ENCODE data around the gene APOL2.

The APOL2 gene

DNA sequence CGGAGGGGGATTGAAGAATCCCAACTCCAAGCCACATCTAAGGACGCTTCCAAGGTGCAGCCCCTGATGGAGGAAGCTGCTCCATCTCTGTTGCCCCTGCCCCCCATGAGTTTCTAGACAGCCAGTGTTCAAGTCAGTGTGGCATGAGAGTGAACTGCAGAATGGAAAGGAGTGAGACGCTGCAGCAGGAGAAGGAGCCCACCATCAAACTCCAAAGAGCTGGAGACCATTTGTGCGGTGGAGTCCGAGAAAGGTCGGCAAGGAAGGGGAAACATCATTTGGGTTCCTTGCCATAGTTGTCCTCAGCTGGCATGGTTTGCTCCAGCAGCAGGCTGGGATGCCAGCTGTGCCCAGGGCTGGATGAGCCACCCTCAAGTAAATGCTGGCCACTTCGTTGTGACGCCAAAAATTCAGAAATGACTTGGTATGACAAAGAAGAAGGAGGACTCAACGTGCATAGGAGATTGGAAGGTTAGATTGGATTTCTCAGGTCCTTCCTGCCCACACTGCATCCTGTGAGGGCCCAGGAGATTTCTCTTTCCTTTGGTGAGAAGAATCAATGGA lies 16.4 kb downstream of the APOL2 start:
- no peaks in the 10 kb centered on the region for H3F3A ChIP-seq (ENCODE audit: insufficient read depth, low read length)
- peaks cover 13% of the 10 kb centered on the region for H3K36me3 ChIP-seq (ENCODE audit: insufficient read depth, low read length)
- TF ChIP-seq, protein P1, sequence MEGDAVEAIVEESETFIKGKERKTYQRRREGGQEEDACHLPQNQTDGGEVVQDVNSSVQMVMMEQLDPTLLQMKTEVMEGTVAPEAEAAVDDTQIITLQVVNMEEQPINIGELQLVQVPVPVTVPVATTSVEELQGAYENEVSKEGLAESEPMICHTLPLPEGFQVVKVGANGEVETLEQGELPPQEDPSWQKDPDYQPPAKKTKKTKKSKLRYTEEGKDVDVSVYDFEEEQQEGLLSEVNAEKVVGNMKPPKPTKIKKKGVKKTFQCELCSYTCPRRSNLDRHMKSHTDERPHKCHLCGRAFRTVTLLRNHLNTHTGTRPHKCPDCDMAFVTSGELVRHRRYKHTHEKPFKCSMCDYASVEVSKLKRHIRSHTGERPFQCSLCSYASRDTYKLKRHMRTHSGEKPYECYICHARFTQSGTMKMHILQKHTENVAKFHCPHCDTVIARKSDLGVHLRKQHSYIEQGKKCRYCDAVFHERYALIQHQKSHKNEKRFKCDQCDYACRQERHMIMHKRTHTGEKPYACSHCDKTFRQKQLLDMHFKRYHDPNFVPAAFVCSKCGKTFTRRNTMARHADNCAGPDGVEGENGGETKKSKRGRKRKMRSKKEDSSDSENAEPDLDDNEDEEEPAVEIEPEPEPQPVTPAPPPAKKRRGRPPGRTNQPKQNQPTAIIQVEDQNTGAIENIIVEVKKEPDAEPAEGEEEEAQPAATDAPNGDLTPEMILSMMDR (IDR thresholded peaks at IDR 0.05; ENCODE audit: low read length) = no peak
- TF ChIP-seq EZH2 (IDR thresholded peaks at IDR 0.05; ENCODE audit: borderline replicate concordance, low read length) = no peak
- no peaks in the 10 kb centered on the region for H3K27me3 ChIP-seq (ENCODE audit: insufficient read depth, low read length)
- H4K20me1 ChIP-seq (ENCODE audit: insufficient read depth, low read length) = no peaks in the 10 kb centered on the region
- no peaks in the 10 kb centered on the region for H3K9me2 ChIP-seq (ENCODE audit: low read depth, low read length)
- no peaks in the 10 kb centered on the region for H3K4me1 ChIP-seq (ENCODE audit: insufficient read depth, low read length, severe bottlenecking)
- no peak overlapping the region for H3K4me2 ChIP-seq (ENCODE audit: low read length)
- H3K9me3 ChIP-seq (ENCODE audit: low read length) = no peaks in the 10 kb centered on the region
- no peak overlapping the region for H3K4me3 ChIP-seq (ENCODE audit: low read depth, low read length, poor library complexity, severe bottlenecking)
- no peak overlapping the region for H2AFZ ChIP-seq (ENCODE audit: low read length)
- H3K9ac ChIP-seq (ENCODE audit: low read length) = no peak overlapping the region
- no peaks in the 10 kb centered on the region for H3K79me2 ChIP-seq (ENCODE audit: insufficient read depth, low read length)
- H3K27ac ChIP-seq (ENCODE audit: low read depth, low read length, poor library complexity, severe bottlenecking) = no peak overlapping the region

DNA sequence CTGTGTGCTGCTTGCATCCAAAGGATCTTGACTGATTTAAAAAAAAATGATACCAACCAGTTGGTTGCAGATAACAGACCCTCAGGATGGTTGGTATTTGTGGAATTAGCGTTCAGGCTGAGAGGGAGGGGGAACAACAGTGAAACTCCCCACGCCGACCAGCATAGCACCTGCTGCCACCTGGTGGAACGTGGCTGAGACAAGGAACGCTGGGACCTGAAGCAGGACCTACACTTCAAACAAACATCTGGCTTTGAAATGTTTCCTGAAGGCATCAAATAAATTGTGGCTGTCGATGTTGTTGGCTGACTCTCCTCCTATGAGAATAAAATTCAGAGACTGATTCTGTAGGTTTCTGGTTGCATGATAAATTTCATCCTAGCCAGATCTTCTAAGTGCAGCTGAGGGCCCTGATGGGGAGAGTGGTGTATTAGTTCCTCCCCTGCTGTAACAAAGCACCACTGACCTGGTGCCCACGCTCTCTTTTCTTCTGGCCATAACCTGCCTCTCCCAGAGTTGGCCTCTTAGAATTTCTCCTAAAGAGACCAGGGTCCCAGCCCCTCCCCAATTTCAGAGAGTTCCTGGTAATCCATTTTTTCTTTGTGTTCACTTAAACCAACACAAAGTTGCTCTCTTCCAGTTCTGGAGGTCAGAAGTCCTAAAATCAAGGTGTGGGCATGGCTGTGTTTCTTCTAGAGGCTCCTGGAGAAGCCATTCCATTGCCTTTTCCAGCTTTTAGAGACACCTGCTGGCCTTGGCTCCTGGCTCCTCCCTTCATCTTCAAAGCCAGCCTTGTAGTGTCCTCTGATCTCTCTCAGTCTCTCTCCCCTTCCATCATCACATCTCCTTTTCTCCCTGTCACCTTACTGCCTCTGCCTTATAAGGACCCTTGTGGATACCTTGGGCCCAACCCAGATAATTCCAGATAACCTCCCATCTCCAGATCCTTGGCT lies 17.3 kb downstream of the APOL2 start:
- Histone ChIP-seq H3K9me3 (ENCODE audit: low read length) (no peaks in the 10 kb centered on the region), H3K79me2 (ENCODE audit: insufficient read depth, low read length) (no peaks in the 10 kb centered on the region), H2AFZ (ENCODE audit: low read length) (no peak overlapping the region), H3K4me1 (ENCODE audit: insufficient read depth, low read length, severe bottlenecking) (no peaks in the 10 kb centered on the region), H3K27ac (ENCODE audit: low read depth, low read length, poor library complexity, severe bottlenecking) (no peak overlapping the region), H4K20me1 (ENCODE audit: insufficient read depth, low read length) (no peaks in the 10 kb centered on the region), H3K9me2 (ENCODE audit: low read depth, low read length) (no peaks in the 10 kb centered on the region), H3K4me3 (ENCODE audit: low read depth, low read length, poor library complexity, severe bottlenecking) (no peak overlapping the region), H3K9ac (ENCODE audit: low read length) (no peak overlapping the region), H3K36me3 (ENCODE audit: insufficient read depth, low read length) (0 out of 2 replicates have a peak, but pooled peaks cover 5% of the 10 kb centered on the region), H3K27me3 (ENCODE audit: insufficient read depth, low read length) (no peaks in the 10 kb centered on the region), H3K4me2 (ENCODE audit: low read length) (no peak overlapping the region), H3F3A (ENCODE audit: insufficient read depth, low read length) (no peaks in the 10 kb centered on the region)
- TF ChIP-seq, protein P1 (IDR thresholded peaks at IDR 0.05; ENCODE audit: low read length) = peak; percentile 92
- TF ChIP-seq EZH2 (IDR thresholded peaks at IDR 0.05; ENCODE audit: borderline replicate concordance, low read length) = no peak

DNA sequence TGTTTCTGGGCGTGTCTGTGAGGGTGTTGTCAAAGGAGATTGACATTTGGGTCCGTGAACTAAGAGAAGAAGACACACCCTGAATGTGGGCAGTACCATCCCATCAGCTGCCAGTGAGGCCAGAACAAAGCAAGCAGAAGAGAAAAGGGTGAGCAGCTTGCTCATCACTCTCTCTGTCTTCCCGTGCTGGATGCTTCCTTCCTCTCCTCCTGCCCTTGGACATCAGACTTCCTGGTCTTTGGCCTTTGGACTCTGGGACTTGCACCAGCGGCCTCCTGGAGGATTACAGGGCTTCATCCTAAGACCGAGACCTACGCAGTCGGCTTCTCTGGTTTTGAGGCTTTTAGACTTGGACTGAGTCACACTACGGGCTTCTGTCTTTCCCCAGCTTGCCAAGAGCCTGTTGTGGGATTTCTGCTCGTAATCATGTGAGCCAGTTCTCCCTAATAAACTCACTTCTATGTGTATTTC lies 18.8 kb downstream of the APOL2 start:
- H2AFZ ChIP-seq (ENCODE audit: low read length) = no peak overlapping the region
- H3K9me2 ChIP-seq (ENCODE audit: low read depth, low read length) = no peaks in the 10 kb centered on the region
- no peaks in the 10 kb centered on the region for H3K9me3 ChIP-seq (ENCODE audit: low read length)
- H3K4me1 ChIP-seq (ENCODE audit: insufficient read depth, low read length, severe bottlenecking) = no peaks in the 10 kb centered on the region
- H3K4me2 ChIP-seq (ENCODE audit: low read length) = no peak overlapping the region
- TF ChIP-seq EZH2 (IDR thresholded peaks at IDR 0.05; ENCODE audit: borderline replicate concordance, low read length) = no peak
- TF ChIP-seq, protein P1 (IDR thresholded peaks at IDR 0.05; ENCODE audit: low read length) = no peak
- H3K4me3 ChIP-seq (ENCODE audit: low read depth, low read length, poor library complexity, severe bottlenecking) = no peak overlapping the region
- H4K20me1 ChIP-seq (ENCODE audit: insufficient read depth, low read length) = no peaks in the 10 kb centered on the region
- H3K27ac ChIP-seq (ENCODE audit: low read depth, low read length, poor library complexity, severe bottlenecking) = no peak overlapping the region
- no peaks in the 10 kb centered on the region for H3K36me3 ChIP-seq (ENCODE audit: insufficient read depth, low read length)
- no peaks in the 10 kb centered on the region for H3K27me3 ChIP-seq (ENCODE audit: insufficient read depth, low read length)
- H3K9ac ChIP-seq (ENCODE audit: low read length) = no peak overlapping the region
- H3F3A ChIP-seq (ENCODE audit: insufficient read depth, low read length) = no peaks in the 10 kb centered on the region
- no peaks in the 10 kb centered on the region for H3K79me2 ChIP-seq (ENCODE audit: insufficient read depth, low read length)
